Measurements from ENCODE around the gene AFAP1. TPM values are rescaled to one million over a fixed set of nuclear protein-coding genes. Genes with fewer than 3 reads are reported as not detected.

Gene AFAP1
- total and polyA plus RNA-seq, 2 of the 4 experiments (the other 2 are of a cell fraction), result 48.2 to 80.9 TPM

DNA sequence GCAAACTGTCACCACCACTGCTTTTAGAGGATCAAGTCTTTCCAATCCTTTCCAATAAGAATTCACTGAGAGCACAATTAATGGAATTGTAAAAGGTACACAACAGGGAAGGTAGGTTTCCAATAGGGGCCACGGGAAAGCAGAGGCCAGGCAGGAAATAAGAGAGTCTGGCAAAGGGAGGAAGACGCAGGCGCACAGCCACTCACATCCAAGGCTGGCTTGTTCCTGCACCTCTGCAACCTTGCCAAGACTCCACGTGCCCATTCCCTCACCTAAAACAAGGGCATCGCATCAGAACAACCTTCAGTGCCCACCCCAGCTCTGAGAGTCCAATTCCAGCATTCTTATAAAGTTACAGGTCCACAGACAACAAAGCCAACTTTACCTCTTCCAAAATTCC is 81.2 kb downstream of the AFAP1 start:
- TF ChIP-seq, protein P1, sequence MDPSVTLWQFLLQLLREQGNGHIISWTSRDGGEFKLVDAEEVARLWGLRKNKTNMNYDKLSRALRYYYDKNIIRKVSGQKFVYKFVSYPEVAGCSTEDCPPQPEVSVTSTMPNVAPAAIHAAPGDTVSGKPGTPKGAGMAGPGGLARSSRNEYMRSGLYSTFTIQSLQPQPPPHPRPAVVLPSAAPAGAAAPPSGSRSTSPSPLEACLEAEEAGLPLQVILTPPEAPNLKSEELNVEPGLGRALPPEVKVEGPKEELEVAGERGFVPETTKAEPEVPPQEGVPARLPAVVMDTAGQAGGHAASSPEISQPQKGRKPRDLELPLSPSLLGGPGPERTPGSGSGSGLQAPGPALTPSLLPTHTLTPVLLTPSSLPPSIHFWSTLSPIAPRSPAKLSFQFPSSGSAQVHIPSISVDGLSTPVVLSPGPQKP (IDR thresholded peaks at IDR 0.05; ENCODE audit: borderline replicate concordance, low read depth, low read length), result no peak
- TF ChIP-seq MAZ (IDR thresholded peaks at IDR 0.05; ENCODE audit: borderline replicate concordance, low read depth, low read length) (no peak), CEBPB (IDR thresholded peaks at IDR 0.05; ENCODE audit: low read depth, low read length) (no peak), POLR2A (IDR thresholded peaks at IDR 0.05; ENCODE audit: low read depth, low read length) (no peak), SMC3 (IDR thresholded peaks at IDR 0.05; ENCODE audit: low read depth, low read length) (no peak), RCOR1 (IDR thresholded peaks at IDR 0.05; ENCODE audit: insufficient replicate concordance, low read length) (no peak), RFX5 (IDR thresholded peaks at IDR 0.05; ENCODE audit: low read depth, low read length) (no peak), MAFK (IDR thresholded peaks at IDR 0.05; ENCODE audit: low read depth, low read length) (no peak), RAD21 (IDR thresholded peaks at IDR 0.05; ENCODE audit: low read length) (no peak), MXI1 (IDR thresholded peaks at IDR 0.05; ENCODE audit: borderline replicate concordance, low read depth, low read length) (no peak), FOS (IDR thresholded peaks at IDR 0.05; ENCODE audit: low read depth, low read length) (no peak), BHLHE40 (IDR thresholded peaks at IDR 0.05; ENCODE audit: low read depth, low read length) (no peak), CHD1 (IDR thresholded peaks at IDR 0.05; ENCODE audit: low read depth, low read length) (no peak), NFE2L2 (IDR thresholded peaks at IDR 0.05; ENCODE audit: low read depth, low read length) (no peak)
- TF ChIP-seq, protein P2, sequence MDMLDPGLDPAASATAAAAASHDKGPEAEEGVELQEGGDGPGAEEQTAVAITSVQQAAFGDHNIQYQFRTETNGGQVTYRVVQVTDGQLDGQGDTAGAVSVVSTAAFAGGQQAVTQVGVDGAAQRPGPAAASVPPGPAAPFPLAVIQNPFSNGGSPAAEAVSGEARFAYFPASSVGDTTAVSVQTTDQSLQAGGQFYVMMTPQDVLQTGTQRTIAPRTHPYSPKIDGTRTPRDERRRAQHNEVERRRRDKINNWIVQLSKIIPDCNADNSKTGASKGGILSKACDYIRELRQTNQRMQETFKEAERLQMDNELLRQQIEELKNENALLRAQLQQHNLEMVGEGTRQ (IDR thresholded peaks at IDR 0.05; ENCODE audit: low read depth, low read length), result no peak
- TF ChIP-seq, protein P3, sequence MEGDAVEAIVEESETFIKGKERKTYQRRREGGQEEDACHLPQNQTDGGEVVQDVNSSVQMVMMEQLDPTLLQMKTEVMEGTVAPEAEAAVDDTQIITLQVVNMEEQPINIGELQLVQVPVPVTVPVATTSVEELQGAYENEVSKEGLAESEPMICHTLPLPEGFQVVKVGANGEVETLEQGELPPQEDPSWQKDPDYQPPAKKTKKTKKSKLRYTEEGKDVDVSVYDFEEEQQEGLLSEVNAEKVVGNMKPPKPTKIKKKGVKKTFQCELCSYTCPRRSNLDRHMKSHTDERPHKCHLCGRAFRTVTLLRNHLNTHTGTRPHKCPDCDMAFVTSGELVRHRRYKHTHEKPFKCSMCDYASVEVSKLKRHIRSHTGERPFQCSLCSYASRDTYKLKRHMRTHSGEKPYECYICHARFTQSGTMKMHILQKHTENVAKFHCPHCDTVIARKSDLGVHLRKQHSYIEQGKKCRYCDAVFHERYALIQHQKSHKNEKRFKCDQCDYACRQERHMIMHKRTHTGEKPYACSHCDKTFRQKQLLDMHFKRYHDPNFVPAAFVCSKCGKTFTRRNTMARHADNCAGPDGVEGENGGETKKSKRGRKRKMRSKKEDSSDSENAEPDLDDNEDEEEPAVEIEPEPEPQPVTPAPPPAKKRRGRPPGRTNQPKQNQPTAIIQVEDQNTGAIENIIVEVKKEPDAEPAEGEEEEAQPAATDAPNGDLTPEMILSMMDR (conservative IDR thresholded peaks at IDR 0.05; ENCODE audit: low read depth, low read length), result no peak
- H4K20me1 ChIP-seq (ENCODE audit: insufficient read depth, low read length), result peaks cover 5% of the 10 kb centered on the region; the same call in 1 of the 2 replicates
- peak overlapping the region; percentile 87 for H4K91ac ChIP-seq (ENCODE audit: insufficient read depth, low read depth, low read length)
- peak overlapping the region; percentile 98 for H2BK120ac ChIP-seq (ENCODE audit: low read depth, low read length)
- H3K4me3 ChIP-seq (ENCODE audit: insufficient read depth, low read depth, low read length), result no peak overlapping the region
- H2BK15ac ChIP-seq (ENCODE audit: low read depth, low read length), result peak overlapping the region; percentile 26
- H3K36me3 ChIP-seq (ENCODE audit: control insufficient read depth, insufficient read depth, low read length), result peaks cover 34% of the 10 kb centered on the region
- WGBS, 2 experiments (ENCODE audit: extremely low coverage in 2 of 2, insufficient read length in 1 of 2), result 0% methylated on average over 1 of the region's 5 CpGs; no CpG with 5 or more reads in 1 of the 2 experiments
- H3K9me1 ChIP-seq (ENCODE audit: insufficient read depth, low read length), result peaks cover 39% of the 10 kb centered on the region
- peaks cover 42% of the 10 kb centered on the region for H3K4me1 ChIP-seq (ENCODE audit: control insufficient read depth, insufficient read depth, low read length)
- H3K79me1 ChIP-seq (ENCODE audit: low read depth in 1 of 2, low read length in 2 of 2), result peaks cover 40 to 76% of the 10 kb centered on the region in 2 experiments
- BruUV-seq (replicated peaks), result no TSS peak
- ATAC-seq (ENCODE audit: low read depth) (no peak), DNase-seq (no peak)
- H3K27me3 ChIP-seq (ENCODE audit: control insufficient read depth, insufficient read depth, low read length), result no peaks in the 10 kb centered on the region
- in situ Hi-C loops (cut with MboI; ENCODE audit: low sequenced_read_pairs) (no loop called here), intact Hi-C loops (cut with micrococcal nuclease) (no loop called here), dilution Hi-C loops (cut with HindIII; ENCODE audit: low sequenced_read_pairs, unreplicated experiment) (no loop called here)
- peak overlapping the region; percentile 50 to 93 for H4K8ac ChIP-seq (ENCODE audit: low read depth in 2 of 2, low read length in 2 of 2)
- no peak overlapping the region for H2AFZ ChIP-seq (replicated peaks; ENCODE audit: low read length, poor library complexity)
- peak overlapping the region; percentile 79 for H3K56ac ChIP-seq (ENCODE audit: extremely low read depth, insufficient read depth, low read length)
- peak overlapping the region; percentile 82 for H3K23ac ChIP-seq (ENCODE audit: low read depth, low read length)
- peak overlapping the region; percentile 40; the same call in 1 of the 2 replicates for H3K9ac ChIP-seq (ENCODE audit: low read depth, low read length)
- peak overlapping the region; percentile 86 for H2BK20ac ChIP-seq (ENCODE audit: low read depth, low read length)
- H3K14ac ChIP-seq (replicated peaks; ENCODE audit: low read depth, low read length), result peak overlapping the region; percentile 65
- peak overlapping the region; percentile 91 for H3K27ac ChIP-seq (ENCODE audit: insufficient read depth, low read length)
- peak overlapping the region; percentile 97 for H2BK5ac ChIP-seq (ENCODE audit: low read depth, low read length, poor library complexity, severe bottlenecking)
- peak overlapping the region; percentile 97 for H4K5ac ChIP-seq (ENCODE audit: low read depth, low read length)
- POLR2A ChIA-PET (ENCODE audit: unreplicated experiment), result no interaction called here
- H3K4me2 ChIP-seq (ENCODE audit: low read depth, low read length), result peak overlapping the region; percentile 24; the same call in 1 of the 2 replicates
- CTCF ChIA-PET, result no interaction called here
- H2AK9ac ChIP-seq (replicated peaks; ENCODE audit: low read depth, low read length, poor library complexity), result peak overlapping the region; percentile 0
- peak overlapping the region; percentile 88 for H2AK5ac ChIP-seq (ENCODE audit: low read depth, low read length)
- no peaks in the 10 kb centered on the region for H3K9me3 ChIP-seq (ENCODE audit: control insufficient read depth, insufficient read depth, low read length)
- H3K18ac ChIP-seq (ENCODE audit: low read depth, low read length), result peak overlapping the region; percentile 91
- peak overlapping the region; percentile 93 for H3K4ac ChIP-seq (ENCODE audit: low read depth, low read length)

All from IMR-90 (cell line).